A375 (cell line): ENCODE measurements around the gene MYO19. TPM values are rescaled to one million over a fixed set of nuclear protein-coding genes. Genes with fewer than 3 reads are reported as not detected.

ENCODE experiments used
- small RNA-seq: library from RNA; depleted of rRNA; stranded (forward); fragments of <200 nt; gene quantifications from one replicate; pipeline ENCODE3, GENCODE V24; 2014
- total RNA-seq: library from RNA; depleted of rRNA; stranded (reverse); fragments of >200 nt; shearing (Covaris generic); gene quantifications from 2 replicates; pipeline ENCODE4 v1.2.3, GENCODE V29; 2014; rRNA removed

Gene MYO19, protein sequence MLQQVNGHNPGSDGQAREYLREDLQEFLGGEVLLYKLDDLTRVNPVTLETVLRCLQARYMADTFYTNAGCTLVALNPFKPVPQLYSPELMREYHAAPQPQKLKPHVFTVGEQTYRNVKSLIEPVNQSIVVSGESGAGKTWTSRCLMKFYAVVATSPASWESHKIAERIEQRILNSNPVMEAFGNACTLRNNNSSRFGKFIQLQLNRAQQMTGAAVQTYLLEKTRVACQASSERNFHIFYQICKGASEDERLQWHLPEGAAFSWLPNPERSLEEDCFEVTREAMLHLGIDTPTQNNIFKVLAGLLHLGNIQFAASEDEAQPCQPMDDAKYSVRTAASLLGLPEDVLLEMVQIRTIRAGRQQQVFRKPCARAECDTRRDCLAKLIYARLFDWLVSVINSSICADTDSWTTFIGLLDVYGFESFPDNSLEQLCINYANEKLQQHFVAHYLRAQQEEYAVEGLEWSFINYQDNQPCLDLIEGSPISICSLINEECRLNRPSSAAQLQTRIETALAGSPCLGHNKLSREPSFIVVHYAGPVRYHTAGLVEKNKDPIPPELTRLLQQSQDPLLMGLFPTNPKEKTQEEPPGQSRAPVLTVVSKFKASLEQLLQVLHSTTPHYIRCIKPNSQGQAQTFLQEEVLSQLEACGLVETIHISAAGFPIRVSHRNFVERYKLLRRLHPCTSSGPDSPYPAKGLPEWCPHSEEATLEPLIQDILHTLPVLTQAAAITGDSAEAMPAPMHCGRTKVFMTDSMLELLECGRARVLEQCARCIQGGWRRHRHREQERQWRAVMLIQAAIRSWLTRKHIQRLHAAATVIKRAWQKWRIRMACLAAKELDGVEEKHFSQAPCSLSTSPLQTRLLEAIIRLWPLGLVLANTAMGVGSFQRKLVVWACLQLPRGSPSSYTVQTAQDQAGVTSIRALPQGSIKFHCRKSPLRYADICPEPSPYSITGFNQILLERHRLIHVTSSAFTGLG
- 112 and 127 TPM in 2 replicates for total RNA-seq

DNA sequence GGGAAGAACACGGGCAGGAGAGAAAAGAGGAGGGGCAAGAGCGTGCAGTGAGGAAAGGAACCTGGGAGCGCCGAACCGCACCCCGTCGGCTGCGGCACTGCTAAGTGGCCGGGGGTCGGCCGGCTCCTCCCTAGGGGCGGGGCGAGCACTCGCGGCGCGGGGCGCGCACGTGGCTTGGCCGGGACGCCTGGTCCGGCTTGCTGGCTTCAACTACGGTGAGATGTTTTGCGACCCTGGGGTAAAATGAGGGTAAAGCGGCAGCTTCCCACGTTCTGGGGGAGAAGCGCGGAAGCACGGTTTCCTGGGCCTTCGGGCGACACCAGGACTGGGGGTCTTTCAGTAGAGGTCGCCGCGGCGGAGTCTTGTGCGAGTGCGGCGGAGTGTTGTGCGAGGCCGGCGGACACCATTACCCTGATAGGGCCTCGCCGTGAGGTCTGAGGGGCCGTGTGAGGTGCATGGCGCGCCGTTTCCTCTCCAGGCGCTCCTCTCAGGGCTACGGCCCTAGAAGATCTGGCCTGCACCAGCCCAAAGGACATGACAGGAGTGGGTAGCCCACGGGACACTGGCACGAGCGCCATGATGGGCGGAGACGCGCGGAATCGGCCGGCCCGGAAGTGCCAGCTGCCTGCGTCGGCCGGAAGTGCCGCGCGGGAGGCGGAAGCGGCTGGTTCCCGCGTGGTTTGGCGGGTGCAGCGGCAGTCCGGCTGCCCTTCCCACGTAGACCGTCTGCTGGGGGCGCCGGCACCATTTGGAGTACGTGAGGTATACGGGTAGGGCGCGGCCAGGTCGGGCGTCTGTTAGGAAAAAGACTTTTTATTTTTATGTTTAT is at the start of gene MYO19, which contains the start of gene PIGW:
Gene MYO19 (minus strand): TSS at position 29 of the 829 bp plus-strand sequence. CDS start 2,330 bp downstream, outside the sequence.
Gene PIGW (plus strand): TSS at position 148 of the 829 bp plus-strand sequence. CDS start 2,115 bp downstream, outside the sequence.

GRCh38 chr17:36544307-36545076 is 9.8 kb upstream of the MYO19 start, which contains the start of gene GGNBP2:
Gene GGNBP2, plus strand, starts transcription at chr17:36544919. Its CDS starts 806 bp downstream, at chr17:36545725.

DNA sequence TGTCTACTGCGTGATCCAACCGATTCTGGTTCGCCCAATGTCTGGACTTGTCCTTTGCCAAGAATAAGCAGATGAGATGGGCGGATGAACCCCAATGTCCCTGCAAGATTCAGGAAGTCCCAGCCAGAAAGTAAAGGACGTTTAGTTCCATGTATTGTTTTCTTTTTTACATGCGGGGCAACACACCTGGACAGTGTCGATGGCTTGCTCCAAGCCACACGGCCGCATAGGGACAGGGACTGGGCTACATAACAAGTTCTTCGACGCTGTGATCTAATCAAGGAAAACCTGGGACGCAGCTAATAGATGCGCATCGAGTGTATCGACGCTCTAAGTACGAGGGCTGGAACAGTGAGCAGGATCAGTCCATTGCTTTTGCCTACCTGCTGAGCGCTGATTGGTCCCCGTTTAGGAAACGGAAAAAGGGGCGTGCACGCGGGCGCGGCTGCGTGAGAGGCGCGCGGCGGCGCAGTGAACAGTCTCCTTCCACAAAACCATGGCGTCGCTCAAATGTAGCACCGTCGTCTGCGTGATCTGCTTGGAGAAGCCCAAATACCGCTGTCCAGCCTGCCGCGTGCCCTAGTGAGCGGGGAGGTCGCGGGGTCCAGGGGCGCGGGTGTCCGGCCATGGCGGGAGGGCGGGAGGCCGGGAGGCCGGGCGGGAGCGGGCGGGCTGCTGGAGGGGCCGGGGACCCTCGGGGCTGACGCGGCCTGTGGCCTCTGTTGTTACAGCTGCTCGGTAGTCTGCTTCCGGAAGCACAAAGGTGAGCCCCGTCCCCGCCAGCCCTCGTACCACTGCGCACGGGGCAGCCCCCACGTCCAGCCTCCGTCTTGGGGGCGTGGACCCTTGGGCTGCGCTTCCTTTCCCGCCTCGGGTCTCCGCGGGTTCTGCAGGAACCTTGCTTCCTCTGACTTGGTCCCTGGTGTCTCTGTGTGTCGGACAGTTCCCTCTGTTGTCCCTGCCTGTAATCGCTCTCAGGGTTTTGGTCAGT is 48.2 kb downstream of the MYO19 start, which contains the start of gene ZNHIT3:
Gene ZNHIT3 (plus strand): TSS at position 478 of the 991 bp plus-strand sequence. CDS start 19 bp downstream, at position 497.

Small RNA genes lying within 50 kb of the gene (small RNA-seq; reads per million reads assigned to genes)
- gene RNA5SP439 = not detected

Other genes starting within 250 kb of the MYO19 start
- not detected in 2 replicates for gene TBC1D3G, start 211.0 kb downstream of the MYO19 start, total RNA-seq
- not detected in 2 replicates for gene TBC1D3H, start 146.4 kb downstream of the MYO19 start, total RNA-seq
- gene ZNHIT3, start 48.2 kb downstream of the MYO19 start, total RNA-seq = 33.6 and 34.1 TPM in 2 replicates
- 8.2 and 9.0 TPM in 2 replicates for gene PIGW, start 119 bp upstream of the MYO19 start, total RNA-seq
- gene GGNBP2, start 10.1 kb upstream of the MYO19 start, total RNA-seq = 56.1 and 58.7 TPM in 2 replicates
- 34.6 and 37.9 TPM in 2 replicates for gene DHRS11, start 57.0 kb upstream of the MYO19 start, total RNA-seq
- gene MRM1, start 66.7 kb upstream of the MYO19 start, total RNA-seq = 13.4 and 16.1 TPM in 2 replicates